Stimulated activated naive CD4-positive, alpha-beta T cell treated with Interleukin-2 at 50 U/mL for 16 hours (primary cell): Measurements from ENCODE around the gene PPARGC1A.

Experiments
- DNase-seq: peaks from one replicate; lab custom pipeline; 2025; lab: John Stamatoyannopoulos, UW

PPARGC1A gene

DNA sequence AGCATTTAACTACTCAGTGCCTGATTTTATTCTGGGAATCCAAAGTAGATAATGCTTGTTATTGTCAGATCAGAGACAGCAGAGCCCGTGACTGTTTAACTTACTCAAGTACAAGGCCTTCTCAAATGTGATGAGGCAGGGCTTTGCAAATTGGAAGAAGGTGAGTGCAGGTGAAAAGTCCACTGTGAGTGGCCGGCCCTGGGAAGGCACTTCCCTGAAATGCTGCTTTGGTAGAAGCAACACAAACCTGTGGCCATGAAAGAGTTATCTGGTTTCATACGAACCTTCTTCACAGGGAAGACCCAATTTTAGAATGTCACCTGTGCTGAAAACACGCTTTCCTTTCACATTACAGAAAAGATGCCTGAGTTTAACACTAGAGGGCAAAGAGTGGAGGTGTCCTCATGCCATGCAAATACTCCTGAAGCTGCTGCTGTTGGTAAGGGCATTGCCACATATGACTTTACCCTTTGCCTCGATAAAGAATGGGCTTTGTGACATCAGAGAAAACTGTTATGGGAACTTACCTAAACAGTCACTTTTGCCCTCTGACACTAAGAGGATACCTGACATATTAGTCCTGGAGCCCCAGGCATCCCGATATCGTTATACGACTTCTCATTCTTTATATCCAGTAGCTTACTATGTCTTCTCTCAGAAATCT is 8.0 kb downstream of the PPARGC1A start:
- DNase-seq = no peak

DNA sequence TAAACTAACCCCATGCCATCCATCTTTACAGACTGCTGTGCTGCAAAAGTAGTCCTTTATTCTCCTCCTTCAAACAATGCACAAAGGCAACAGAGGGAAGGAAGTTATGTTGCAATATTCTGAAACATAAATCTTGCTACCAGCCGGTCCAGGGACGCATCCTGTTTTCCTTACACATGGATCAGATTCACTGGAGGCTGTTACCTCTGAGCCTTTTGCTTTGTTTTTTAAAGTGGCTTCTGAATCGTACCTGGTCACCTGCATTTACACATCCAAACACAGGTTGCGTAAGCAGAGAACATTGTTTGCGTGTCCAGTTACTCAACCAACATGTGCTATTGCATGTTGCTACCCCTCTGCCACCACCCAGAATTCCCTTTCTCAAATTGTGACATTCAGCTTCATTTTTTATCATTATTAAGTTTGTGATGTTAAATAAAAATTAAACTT is 8.8 kb downstream of the PPARGC1A start:
- DNase-seq = no peak

DNA sequence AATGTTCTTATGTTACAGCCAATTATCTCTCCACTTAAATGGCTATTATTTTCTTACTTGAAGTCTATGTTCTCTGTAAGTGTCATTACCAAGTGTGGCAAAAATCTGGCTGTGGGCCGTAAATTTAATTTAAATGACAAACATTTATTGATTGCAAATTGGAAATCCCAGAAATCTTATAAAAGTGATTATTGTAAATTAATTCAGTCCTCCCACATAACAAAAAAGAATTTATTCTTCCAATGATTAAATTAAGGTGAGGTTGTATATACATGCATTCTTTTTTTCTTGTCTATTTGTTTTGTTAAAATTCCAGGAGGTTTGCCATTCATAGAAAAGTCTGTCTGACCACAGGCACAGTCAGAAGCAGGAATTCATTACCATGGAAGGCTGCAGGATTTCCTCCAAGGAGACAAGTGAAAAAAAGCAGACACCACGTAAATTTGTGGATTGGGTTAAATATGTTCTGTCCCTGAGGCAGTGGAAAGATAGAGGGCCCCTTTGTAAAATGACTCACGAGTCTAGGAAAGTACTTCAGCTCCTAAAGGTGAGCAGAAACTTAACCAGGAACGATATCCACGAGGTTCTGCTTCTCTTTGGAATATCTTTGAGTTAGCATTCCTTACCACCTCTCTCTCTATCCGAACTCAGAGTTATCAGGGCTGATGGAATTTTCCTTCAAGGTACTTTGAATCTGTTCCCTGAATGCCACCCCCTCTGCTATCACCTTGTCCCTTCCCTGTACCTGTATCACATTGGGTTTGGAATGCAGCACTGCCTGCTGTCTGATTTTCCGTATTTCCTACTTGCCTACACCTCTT is 10.7 kb downstream of the PPARGC1A start:
- DNase-seq = no peak

DNA sequence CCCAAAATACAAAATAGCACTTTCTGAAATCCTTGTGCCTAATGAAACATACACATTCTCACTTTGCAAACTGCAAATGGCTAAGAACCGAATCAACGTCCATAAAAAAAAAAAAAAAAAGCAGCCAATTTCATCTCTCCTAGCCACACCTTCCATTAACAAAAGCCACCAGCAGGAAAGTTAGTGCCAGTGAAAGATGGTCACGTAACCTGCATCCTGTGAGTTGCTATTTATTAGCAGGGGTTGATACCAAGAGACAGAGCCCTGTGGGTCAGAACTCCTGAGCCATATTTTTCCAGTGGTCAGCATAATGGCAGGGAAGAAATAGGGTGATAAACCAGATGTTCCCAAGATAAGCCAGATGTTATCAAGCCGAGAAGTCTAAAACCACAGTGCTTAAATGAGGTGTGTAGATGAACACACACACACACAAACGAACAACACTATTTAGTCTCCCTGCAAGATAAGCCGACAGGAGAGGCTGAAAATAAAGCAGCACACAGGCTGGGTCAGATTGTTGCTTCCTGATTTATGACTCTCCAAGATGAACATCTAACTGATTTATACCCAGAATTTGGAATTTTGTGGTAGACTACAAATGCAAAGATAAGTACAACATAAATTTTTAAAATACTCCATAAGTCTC is 11.5 kb downstream of the PPARGC1A start:
- no peak for DNase-seq

DNA sequence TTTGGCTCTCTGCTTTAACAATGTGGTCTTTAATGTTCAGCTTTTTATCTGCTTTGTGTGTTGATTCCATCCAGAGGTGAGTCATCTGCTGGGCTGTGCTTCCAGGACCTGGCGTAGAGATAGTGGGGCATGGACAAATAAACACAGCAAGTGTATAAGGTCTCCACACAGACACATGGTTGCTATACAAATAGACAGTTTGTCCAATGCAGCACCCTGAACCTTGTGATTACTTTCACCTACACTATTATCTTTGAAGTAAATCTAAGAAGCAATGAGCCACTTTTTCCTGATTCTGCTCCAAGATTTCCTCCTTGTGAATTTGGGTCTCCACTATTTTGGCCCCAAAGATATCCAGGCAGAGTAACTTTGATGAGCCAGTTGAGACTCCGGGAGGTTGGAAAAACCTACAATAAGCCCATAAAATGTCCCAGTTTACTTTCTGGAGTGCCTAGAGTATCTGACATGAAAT is 12.1 kb downstream of the PPARGC1A start:
- DNase-seq = no peak

DNA sequence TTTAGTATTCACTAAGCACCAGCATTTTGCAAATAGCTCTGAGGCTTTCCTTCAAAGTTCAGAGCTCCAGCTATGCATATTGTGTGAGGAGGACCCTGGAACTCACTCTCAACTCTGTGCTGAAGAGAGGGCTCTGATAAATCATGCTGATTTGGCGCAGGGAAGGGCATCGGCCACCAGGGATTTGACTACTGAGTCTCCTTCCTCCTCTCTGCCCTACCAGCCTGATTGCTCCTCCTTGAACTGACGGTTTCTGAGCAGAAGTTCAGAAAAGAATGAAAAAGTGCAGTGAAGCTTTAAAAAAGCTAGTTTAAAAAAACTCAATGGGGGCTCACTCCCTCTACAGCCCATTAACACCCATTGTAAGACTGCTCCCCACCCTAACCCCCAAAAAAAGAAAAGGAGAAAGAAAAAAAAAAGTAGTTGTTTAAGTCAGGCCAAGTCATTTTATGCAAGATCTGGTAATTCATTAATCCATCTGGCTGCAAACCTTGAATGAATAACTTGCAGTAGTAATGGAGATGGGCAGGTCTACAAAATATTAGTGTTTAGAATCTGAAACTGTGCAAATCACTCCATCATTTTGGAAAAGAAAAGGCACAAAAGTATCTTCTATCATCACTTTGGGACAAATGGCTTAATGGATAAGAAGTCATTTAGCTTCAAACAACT is 13.3 kb downstream of the PPARGC1A start:
- DNase-seq = no peak

DNA sequence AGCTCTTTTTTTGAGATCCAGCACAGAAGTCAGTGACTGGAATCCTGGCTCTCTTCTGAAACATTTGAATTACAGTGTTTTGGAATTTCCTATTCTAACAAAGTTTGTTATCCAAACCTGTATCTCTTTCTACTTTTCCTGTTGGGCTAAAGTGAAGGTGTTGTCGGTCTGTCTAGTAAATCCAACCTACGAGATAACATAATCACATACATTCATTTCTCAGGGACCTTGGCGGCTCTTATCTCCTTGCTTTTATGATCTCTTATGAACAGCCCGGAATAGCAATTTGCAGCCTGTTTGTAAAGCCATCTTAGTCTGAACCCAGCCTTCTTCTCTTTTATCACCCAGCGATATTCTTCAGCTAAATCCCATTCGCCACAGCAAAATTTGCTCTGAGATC is 14.5 kb downstream of the PPARGC1A start:
- no peak for DNase-seq

DNA sequence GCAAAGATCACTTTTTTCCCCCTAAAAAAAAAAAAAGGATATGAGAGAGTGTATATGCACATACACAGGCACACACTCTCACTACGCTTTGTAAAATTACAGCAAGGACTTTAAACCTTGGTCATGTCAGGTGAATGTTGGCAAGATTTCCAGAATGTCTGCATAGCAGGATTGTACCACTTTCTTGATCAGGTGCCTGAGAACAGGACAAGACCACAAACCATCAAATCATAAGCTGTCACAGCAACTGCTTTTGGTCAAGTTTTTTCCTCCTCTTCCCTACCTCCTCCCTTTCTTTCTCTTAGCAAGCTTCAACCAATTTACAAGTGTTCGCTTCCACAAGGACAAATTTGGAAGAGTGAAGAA is 15.3 kb downstream of the PPARGC1A start:
- DNase-seq = no peak

DNA sequence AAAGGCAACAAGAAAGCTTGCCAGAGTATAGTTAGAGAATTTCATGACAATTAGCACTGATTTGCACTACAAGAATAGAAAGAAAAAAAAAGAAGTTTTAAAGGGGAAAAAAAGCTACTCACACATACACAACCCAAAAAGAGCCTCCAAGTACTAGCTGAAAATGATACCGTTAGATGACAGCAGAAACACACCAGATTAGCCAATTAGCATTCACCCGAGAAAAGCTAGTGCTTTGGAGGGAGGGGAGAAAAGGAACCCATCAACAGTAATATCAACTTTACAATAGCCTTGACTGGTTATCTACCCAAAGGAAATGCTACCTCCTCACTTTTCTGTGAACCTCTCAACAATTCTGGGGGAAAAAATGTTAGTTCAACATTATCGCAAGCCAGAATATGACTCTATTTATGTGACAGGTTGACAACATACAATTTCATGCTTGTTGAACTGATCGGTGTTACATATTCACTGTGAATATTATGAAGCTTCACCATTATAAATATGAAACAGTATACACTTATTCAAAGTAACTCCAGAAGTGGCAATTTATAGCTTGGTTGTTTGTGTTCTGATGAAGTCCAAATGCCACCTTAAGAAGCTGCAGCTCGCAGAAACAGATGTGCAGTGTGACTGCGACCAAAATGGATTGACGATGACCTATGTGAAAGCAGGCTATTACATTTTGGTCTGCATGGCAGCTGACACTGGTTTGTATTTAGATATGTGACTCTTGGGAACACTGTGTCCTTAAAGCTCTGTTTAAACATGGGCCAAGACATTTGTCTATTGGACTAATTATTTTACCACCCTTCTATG is 15.9 kb downstream of the PPARGC1A start:
- DNase-seq = no peak

DNA sequence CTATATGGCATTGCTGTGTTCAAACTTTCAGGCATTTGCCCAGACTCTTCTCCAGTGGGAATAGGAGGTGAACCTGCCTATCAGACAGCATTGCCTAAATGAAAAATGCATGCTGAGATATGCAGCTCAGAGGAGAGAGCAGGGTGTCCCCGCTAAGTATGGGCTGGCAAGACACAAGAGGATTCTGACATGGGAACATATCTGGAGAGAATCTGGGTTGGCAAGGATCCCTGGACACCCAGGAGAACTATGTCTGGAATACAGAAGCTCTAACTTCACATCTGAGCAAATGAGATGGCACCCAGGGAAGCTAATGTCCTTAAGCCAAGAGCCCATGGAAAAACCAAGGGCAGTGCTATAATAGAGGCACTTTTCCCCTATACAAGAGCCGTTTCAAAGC is 18.4 kb downstream of the PPARGC1A start:
- DNase-seq = no peak

DNA sequence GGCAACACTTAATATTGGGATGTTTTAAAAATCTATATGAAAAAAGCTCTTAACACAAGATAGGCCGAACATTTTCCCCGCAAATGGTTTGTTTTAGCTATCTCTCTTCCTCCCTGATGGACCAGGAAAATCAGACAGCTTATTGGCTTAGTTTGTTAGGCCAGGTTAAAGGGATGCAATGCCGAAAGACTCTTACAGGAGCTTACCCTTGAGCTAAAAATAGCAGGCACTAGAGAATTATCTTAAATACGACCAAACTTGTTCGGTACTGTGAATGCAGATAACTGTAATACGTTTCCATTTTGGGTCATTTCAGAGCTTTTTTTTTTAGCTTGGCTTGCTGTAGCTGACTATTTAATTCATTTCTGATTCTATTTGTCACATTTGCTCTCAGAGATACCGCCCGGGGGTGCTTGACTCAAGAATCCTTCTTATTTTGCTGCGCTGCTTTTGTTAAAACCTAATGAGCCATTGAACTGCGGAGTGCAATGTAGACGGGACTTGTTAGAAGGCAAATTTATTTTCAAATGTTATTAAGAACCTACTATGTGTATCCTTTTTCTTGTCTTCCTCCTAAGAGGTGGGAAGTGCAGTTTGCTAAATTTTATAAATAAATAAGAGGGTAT is 23.3 kb downstream of the PPARGC1A start:
- no peak for DNase-seq

DNA sequence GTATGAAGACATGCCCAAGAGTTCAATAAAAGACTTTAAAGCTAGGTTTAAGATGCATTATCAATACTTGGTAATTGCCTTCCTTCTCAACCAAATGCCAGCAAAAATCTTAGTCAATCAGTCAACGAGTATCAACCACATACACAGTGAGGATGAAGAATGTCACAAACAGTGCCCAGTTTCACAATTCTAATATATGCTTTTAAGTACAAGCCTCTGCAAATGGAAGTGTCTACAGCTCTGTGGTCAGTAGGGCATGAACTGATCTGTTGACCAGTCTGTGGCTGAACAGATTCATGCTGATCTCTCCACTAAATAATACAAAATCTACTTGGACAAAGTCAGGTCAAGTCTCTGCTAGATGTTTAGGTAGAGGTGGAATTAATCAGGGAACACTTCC is 27.9 kb downstream of the PPARGC1A start:
- DNase-seq = no peak

DNA sequence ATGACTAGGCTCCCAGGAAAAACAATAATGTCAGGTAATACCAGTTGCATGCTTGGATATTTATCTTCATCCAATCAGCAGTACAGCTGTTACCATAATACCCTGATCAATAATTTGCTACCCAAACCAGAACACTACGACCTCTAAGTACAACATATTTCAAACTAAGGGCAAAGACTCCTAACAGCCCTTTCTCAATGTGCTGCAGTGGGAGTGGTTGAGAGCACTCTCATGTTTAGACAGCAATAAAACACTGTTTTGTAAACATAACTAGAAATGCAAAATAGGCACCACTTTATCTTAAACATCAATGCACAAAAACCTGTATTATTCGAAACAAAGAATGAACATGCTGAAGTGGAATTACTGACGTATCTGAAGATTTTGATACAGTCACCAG is 28.9 kb downstream of the PPARGC1A start:
- DNase-seq = no peak

DNA sequence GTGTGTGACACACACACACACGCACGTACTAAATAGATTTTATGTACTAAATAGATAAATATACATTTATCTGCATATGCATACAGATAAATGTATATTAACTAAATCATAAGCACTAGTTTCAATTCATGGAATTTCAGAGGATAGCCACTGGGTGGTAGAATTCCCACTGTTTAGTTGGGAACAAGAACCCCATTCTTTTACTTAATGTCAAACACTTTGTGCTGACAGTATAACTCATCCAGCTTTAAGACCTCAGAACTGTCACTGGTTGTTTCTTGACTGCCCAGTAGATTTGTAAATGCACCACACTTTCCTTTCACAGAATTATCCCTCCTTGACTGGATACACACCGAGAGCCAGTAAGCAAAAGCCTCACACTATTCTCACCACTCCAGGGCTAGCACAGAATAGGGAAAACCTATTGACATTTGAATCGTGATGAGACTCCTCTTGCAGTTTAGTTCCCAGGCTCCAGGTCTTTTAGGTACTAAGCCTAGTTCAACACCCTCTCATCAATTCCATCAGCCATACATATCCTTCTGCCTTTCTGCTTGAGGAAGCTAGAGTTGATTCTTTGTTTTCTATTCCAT is 32.4 kb downstream of the PPARGC1A start:
- no peak for DNase-seq

DNA sequence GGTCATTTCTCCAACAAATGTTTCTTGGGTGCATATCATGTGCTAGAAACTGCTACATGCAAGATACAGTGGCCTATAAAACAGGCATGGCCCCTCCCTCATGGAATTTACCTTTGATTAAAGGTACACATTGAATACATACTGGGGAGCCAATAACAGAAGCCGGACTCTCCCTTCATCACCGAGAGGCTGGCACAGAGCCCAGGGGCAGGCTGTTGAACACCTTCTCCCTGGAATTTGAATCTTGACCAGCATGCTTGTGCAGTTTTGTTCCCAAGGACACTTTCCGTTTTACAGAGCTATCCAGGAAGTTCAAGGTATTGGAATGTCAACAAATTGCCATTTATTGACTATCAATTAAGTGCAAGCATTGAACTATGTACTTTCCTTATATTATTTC is 33.2 kb downstream of the PPARGC1A start:
- no peak for DNase-seq

DNA sequence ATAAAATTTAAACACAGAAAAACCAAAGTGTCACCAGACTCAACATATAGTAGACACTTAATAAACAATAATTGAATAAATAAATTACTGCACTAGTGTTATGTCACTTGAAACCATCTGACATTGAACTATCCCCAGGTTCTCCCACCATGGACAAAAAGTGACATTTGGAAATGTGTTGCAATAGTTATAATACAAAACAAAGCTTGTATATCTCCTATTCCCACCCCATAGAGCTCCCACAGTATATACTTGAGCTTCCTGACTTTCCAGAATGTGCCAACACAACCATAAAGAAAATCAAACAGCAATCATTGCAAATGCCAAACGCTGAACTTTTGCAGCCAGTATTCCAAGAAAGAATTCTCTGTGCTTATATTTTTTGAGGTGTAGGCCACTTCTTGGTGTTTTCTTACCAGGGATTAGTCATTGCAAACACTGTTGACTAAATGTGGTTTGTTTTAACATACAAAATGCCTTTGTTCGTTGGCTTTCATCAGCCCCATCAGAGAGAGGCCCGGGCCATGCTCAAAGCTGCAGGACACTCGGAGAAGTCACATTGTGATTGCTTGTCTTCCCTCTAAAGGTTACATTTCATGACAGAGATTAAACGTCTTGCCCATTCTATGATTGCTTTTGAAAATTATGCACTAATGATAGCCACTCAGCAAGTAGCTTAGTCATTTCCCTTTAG is 33.8 kb downstream of the PPARGC1A start:
- no peak for DNase-seq

DNA sequence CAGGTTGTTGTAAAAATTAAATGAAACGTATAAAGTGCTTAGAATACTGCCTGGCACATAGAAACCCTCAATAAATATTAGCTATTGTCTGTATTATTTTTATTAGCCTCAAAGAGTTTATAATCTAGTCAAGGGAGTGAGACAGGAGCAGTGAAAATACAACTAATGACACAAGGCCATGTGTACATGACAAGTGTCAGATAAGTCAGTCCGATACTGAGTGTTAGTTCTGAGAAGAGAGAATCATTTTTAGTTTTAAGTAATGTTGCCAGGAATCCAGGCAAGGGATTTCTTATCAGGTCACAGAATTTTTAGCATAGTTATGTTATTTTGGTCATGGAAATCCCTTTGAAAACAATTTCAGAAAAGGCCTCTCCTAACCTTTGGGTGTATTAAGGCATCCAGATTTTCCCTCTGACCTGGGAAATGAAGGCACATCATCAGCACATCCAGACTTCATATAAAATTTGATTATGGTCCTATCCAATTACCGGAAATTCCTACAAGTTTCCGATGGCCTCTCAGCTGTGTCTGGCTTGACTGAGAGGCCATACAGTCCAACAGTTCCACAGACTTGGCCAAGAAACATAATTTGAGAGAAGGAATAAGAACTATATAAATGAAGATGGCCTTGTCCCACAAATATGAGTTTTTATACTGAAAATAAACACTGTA is 35.7 kb downstream of the PPARGC1A start:
- no peak for DNase-seq

DNA sequence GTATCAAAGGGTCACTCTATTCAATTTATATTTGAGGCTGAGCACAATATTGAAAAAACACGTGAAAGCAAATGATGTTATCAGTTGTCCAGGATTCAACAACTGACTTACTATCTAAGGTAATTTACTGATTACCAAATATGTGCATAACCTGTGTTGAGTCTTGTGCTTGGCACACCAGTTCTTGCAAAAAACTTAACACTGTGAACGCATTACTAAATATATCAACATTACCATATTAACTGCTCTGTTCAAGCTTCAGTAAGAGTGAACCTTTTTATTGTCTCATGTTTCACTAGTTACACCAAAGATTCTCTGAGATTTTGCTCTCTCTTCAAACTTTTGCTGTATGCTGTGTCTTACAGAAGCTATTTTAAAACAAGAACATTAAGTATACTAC is 38.4 kb downstream of the PPARGC1A start:
- DNase-seq = no peak

DNA sequence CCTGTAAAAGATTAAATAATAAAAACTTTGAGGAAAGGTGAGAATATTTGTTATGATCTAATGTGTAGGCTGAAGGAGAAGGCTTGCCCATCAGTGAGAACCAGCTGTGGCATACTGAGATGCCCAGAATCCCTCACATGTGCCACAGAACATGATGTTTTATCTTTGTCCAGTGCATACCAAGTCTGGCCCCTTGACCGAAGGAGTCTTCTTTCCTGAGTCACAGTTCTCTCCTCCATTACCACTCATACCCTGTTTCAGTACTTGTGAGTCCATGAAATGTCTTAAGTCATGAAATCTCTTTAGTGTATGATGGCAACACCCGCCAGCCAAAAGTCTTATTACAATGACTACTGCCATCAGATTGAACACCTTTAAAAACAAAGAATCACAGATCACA is 42.7 kb downstream of the PPARGC1A start:
- DNase-seq = no peak

DNA sequence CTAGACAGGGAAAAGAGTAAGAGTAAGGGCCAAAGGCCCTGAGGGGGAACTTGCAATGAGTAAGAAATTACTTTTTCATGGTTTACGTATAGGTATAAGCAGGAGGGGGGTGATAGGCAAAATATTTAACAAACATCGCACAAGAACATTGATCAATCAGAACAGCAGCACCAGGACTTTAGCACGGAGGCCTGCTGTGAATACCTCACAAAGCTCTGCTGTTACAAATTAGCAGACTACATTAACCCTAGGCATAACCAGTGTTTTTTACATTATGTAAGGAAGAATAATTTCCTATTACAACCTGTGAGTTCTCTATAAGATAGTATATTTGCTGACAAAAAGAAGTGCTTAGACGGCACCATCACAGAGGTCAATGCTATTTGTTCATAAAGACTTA is 44.9 kb downstream of the PPARGC1A start:
- no peak for DNase-seq
